NCI-H2227 (cell line): ENCODE data around the gene SLC39A9.
"Not testable (repeated sequence)": the region's sequence is repeated elsewhere in the genome, so short reads cannot be mapped to it uniquely, and the experiment has no call there.

Experiments
- DNase-seq: peaks from one replicate; lab custom pipeline; 2025; ENCODE audit not compliant: unreplicated experiment; lab: John Stamatoyannopoulos, UW

SLC39A9 gene

GRCh38 chr14:69473260-69473659 lies 74.8 kb downstream of the SLC39A9 start:
- no peak for DNase-seq

GRCh38 chr14:69473946-69474345 lies 75.5 kb downstream of the SLC39A9 start:
- DNase-seq: no peak

- DNase-seq: peak; percentile 22
Measured at GRCh38 chr14:69475194-69475818, 76.8 kb downstream of the SLC39A9 start.

- DNase-seq: not testable (repeated sequence)
Measured at GRCh38 chr14:69476824-69477450, 78.4 kb downstream of the SLC39A9 start.

GRCh38 chr14:69478055-69478454 lies 79.6 kb downstream of the SLC39A9 start:
- DNase-seq: not testable (repeated sequence)

GRCh38 chr14:69479696-69480095 lies 81.2 kb downstream of the SLC39A9 start:
- DNase-seq: no peak

- DNase-seq: no peak
Measured at GRCh38 chr14:69480136-69480535, 81.6 kb downstream of the SLC39A9 start.

- no peak for DNase-seq
Measured at GRCh38 chr14:69481815-69482568, 83.5 kb downstream of the SLC39A9 start.

GRCh38 chr14:69483765-69484443 lies 85.4 kb downstream of the SLC39A9 start:
- DNase-seq: peak; percentile 27

GRCh38 chr14:69484444-69485314 lies 86.2 kb downstream of the SLC39A9 start, which contains the start of gene PLEKHD1:
Gene PLEKHD1 (plus strand): TSS chr14:69484728. CDS start chr14:69484966, 238 bp downstream.
- peak; percentile 12 for DNase-seq

GRCh38 chr14:69485315-69485660 lies 86.8 kb downstream of the SLC39A9 start:
- no peak for DNase-seq

GRCh38 chr14:69485701-69486100 lies 87.2 kb downstream of the SLC39A9 start:
- no peak for DNase-seq

GRCh38 chr14:69487226-69487625 lies 88.7 kb downstream of the SLC39A9 start:
- no peak for DNase-seq

- DNase-seq: no peak
Measured at GRCh38 chr14:69487771-69488170, 89.3 kb downstream of the SLC39A9 start.

GRCh38 chr14:69489495-69489894 lies 91.0 kb downstream of the SLC39A9 start:
- no peak for DNase-seq

- DNase-seq: no peak
Measured at GRCh38 chr14:69490219-69490918, 91.9 kb downstream of the SLC39A9 start.

- no peak for DNase-seq
Measured at GRCh38 chr14:69491193-69491592, 92.7 kb downstream of the SLC39A9 start.

- DNase-seq: no peak
Measured at GRCh38 chr14:69493038-69493437, 94.5 kb downstream of the SLC39A9 start.

- DNase-seq: no peak
Measured at GRCh38 chr14:69493791-69494190, 95.3 kb downstream of the SLC39A9 start.

GRCh38 chr14:69495341-69495921 lies 96.9 kb downstream of the SLC39A9 start:
- no peak for DNase-seq
